Liver (tissue), 9 donors: ENCODE data around the gene CLBA1. TPM values are rescaled to one million over a fixed set of nuclear protein-coding genes. Genes with fewer than 3 reads are reported as not detected.

Experiments
- DNase-seq: peaks from one replicate; pipeline ENCODE4 v3.0.0-alpha.2; 2017; ENCODE audit warnings: low spot score
- H3K27ac ChIP-seq, 2 donors: one replicate each; pipeline ENCODE4 v1.7.0; 2013; ENCODE audit warnings: inconsistent platforms in 2 of 2, low read length in 2 of 2, control low read depth in 1 of 2, low read depth in 1 of 2, mild to moderate bottlenecking in 1 of 2
- H3K27me3 ChIP-seq, 4 donors: one replicate each; pipeline versions ENCODE4 v1.6.1 to v1.7.0; 2013; ENCODE audit warnings: low read length in 3 of 4, inconsistent platforms in 1 of 4, mild to moderate bottlenecking in 1 of 4, moderate library complexity in 1 of 4; ENCODE audit not compliant: control insufficient read depth in 4 of 4, insufficient read depth in 4 of 4
- H3K36me3 ChIP-seq, 4 donors: one replicate each; pipeline versions ENCODE4 v1.6.1 to v1.7.0; 2013; ENCODE audit warnings: low read length in 3 of 4, mild to moderate bottlenecking in 3 of 4, low read depth in 1 of 4, moderate library complexity in 1 of 4; ENCODE audit not compliant: control insufficient read depth in 4 of 4, insufficient read depth in 3 of 4
- H3K4me1 ChIP-seq, 4 donors: one replicate each; pipeline versions ENCODE4 v1.6.1 to v1.7.0; 2013; ENCODE audit warnings: low read length in 3 of 4, mild to moderate bottlenecking in 3 of 4, moderate library complexity in 1 of 4; ENCODE audit not compliant: control insufficient read depth in 4 of 4, insufficient read depth in 4 of 4
- H3K4me3 ChIP-seq, 3 donors: one replicate each; pipeline versions ENCODE4 v1.6.1 to v1.7.0; 2013; ENCODE audit warnings: low read length in 3 of 3, control low read depth in 1 of 3, low read depth in 1 of 3, mild to moderate bottlenecking in 1 of 3
- H3K9ac ChIP-seq, 2 donors: one replicate each; pipeline ENCODE4 v1.7.0; 2013; ENCODE audit warnings: low read length in 2 of 2, mild to moderate bottlenecking in 2 of 2, moderate library complexity in 2 of 2, control low read depth in 1 of 2, low read depth in 1 of 2
- H3K9me3 ChIP-seq, 4 donors: one replicate each; pipeline versions ENCODE4 v1.6.1 to v1.7.0; 2013; ENCODE audit warnings: low read length in 3 of 4; ENCODE audit not compliant: control insufficient read depth in 4 of 4
- ATF3 ChIP-seq: IDR thresholded peaks from 2 replicates; pipeline ENCODE4 v1.6.1; 2016; ENCODE audit warnings: antibody characterized with exemption
- CTCF ChIP-seq: fragments of 150-350 bp; IDR thresholded peaks from 2 replicates; pipeline ENCODE4 v1.5.1; 2017; ENCODE audit warnings: improper control_type of control experiment, low read depth, low read length; ENCODE audit not compliant: missing input control
- FOXA1 ChIP-seq: IDR thresholded peaks from 2 replicates; pipeline ENCODE4 v1.6.1; 2016; ENCODE audit warnings: antibody characterized with exemption
- FOXA2 ChIP-seq: IDR thresholded peaks from 2 replicates; pipeline ENCODE4 v1.6.1; 2016; ENCODE audit warnings: antibody characterized with exemption
- GABPA ChIP-seq, 2 donors: IDR thresholded peaks in 1 of 2; conservative IDR thresholded peaks in 1 of 2; 2 replicates each; pipeline ENCODE4 v1.6.1; 2016; ENCODE audit warnings: antibody characterized with exemption in 2 of 2, mild to moderate bottlenecking in 1 of 2, moderate library complexity in 1 of 2
- JUND ChIP-seq, 2 donors: IDR thresholded peaks; 2 replicates each; pipeline ENCODE4 v1.6.1; 2016; ENCODE audit warnings: antibody characterized with exemption in 2 of 2
- MAX ChIP-seq: IDR thresholded peaks from 2 replicates; pipeline ENCODE4 v1.6.1; 2016; ENCODE audit warnings: antibody characterized with exemption
- NR2F2 ChIP-seq: IDR thresholded peaks from 2 replicates; pipeline ENCODE4 v1.6.1; 2016; ENCODE audit warnings: antibody characterized with exemption
- RAD21 ChIP-seq, 2 donors: IDR thresholded peaks; 2 replicates each; pipeline ENCODE4 v1.6.1; 2016; ENCODE audit warnings: antibody characterized with exemption in 2 of 2, mild to moderate bottlenecking in 2 of 2
- RXRA ChIP-seq, 2 donors: IDR thresholded peaks; 2 replicates each; pipeline ENCODE4 v1.6.1; 2017 to 2018; ENCODE audit warnings: antibody characterized with exemption in 2 of 2, mild to moderate bottlenecking in 1 of 2
- SP1 ChIP-seq: IDR thresholded peaks from 2 replicates; pipeline ENCODE4 v1.6.1; 2018; ENCODE audit warnings: antibody characterized with exemption, mild to moderate bottlenecking
- YY1 ChIP-seq: IDR thresholded peaks from 2 replicates; pipeline ENCODE4 v1.6.1; 2016; ENCODE audit warnings: antibody characterized with exemption, mild to moderate bottlenecking
- ZBTB33 ChIP-seq: IDR thresholded peaks from 2 replicates; pipeline ENCODE4 v1.6.1; 2016; ENCODE audit warnings: antibody characterized with exemption
- WGBS: extraction: QIAGEN DNeasy Blood & Tissue Kit; methylation state at CpG from one replicate; pipeline ENCODE4 v1.1.7; 2013; 5-methylcytosine and 5-hydroxymethylcytosine counted together
- polyA plus RNA-seq, 2 donors: library from polyadenylated mRNA; stranded (reverse) in 1 of 2; unstranded in 1 of 2; fragments of 200-250 nt in 1 of 2; fragments of >200 nt in 1 of 2; fragmentation: Nextera tagmentation in 1 of 2; extraction: Ambion mirVana in 1 of 2; gene quantifications; one replicate each; pipeline versions ENCODE4 v1.2.1 to v1.2.3, GENCODE V29; 2013 to 2015
- total RNA-seq, 2 donors: library from RNA; depleted of rRNA; stranded (reverse); fragments of >200 nt; gene quantifications; one replicate each; pipeline ENCODE4 v1.2.3, GENCODE V29; 2014
- donor health status: healthy.
- donor health status: healthy.
- donor health status: healthy.
- donor health status: healthy.
- donor health status: healthy.

The CLBA1 gene
- total and polyA plus RNA-seq, 4 donors: 0.98 to 3.9 (median 2.3) TPM

- Histone ChIP-seq H3K4me1 (peaks cover 3 to 20% (median 9%) of the 10 kb centered on the region in 4 donors), H3K27ac (no peak overlapping the region), H3K36me3 (no peaks in the 10 kb centered on the region), H3K9me3 (no peaks in the 10 kb centered on the region), H3K4me3 (no peak overlapping the region), H3K9ac (no peak overlapping the region), H3K27me3 (no peaks in the 10 kb centered on the region)
- TF ChIP-seq ZBTB33 (no peak), YY1 (no peak), RAD21 (IDR thresholded peaks at IDR 0.05) (no peak), SP1 (no peak), FOXA2 (no peak), RXRA (IDR thresholded peaks at IDR 0.05) (no peak), GABPA (IDR thresholded peaks at IDR 0.05 in 1 of 2, conservative IDR thresholded peaks at IDR 0.05 in 1 of 2) (no peak), ATF3 (no peak), FOXA1 (no peak), JUND (IDR thresholded peaks at IDR 0.05) (no peak), NR2F2 (no peak), CTCF (no peak)
- 71% methylated on average over 28 of the region's 28 CpGs for WGBS
- DNase-seq: no peak
Measured at GRCh38 chr14:104972301-104973134, 13.1 kb upstream of the CLBA1 start.

GRCh38 chr14:104973135-104973384 is 12.5 kb upstream of the CLBA1 start:
- no peak for TF ChIP-seq FOXA1
- TF ChIP-seq NR2F2: no peak
- no peaks in the 10 kb centered on the region for H3K36me3 ChIP-seq
- WGBS: 74% methylated on average over 12 of the region's 12 CpGs
- no peaks in the 10 kb centered on the region for H3K27me3 ChIP-seq
- no peak overlapping the region for H3K4me3 ChIP-seq
- no peak overlapping the region for H3K9ac ChIP-seq
- no peak overlapping the region for H3K27ac ChIP-seq
- no peaks in the 10 kb centered on the region for H3K9me3 ChIP-seq
- peaks cover 6 to 24% (median 14%) of the 10 kb centered on the region in 4 donors for H3K4me1 ChIP-seq
- no peak for DNase-seq

GRCh38 chr14:104973385-104974145 is 12.0 kb upstream of the CLBA1 start:
- no peak overlapping the region for H3K9ac ChIP-seq
- no peaks in the 10 kb centered on the region for H3K36me3 ChIP-seq
- H3K9me3 ChIP-seq: no peaks in the 10 kb centered on the region
- H3K4me1 ChIP-seq: peaks cover 6 to 23% (median 14%) of the 10 kb centered on the region in 4 donors
- H3K27me3 ChIP-seq: no peaks in the 10 kb centered on the region
- TF ChIP-seq MAX (no peak), CTCF (no peak)
- no peak overlapping the region for H3K27ac ChIP-seq
- H3K4me3 ChIP-seq: no peak overlapping the region
- DNase-seq: no peak
- WGBS: 63% methylated on average over 23 of the region's 23 CpGs
